PC-9 (cell line): ENCODE data around the gene ZNF282. TPM values are rescaled to one million over a fixed set of nuclear protein-coding genes. Genes with fewer than 3 reads are reported as not detected.
A peak's percentile ranks its signal among the peaks of the same experiment; 100 is the strongest.

Experiments used
- BruUV-seq: library from RNA; stranded (reverse); fragments of 400-500 nt; replicated peaks from 2 replicates; lab custom pipeline; 2021; lab: Mats Ljungman, UMichigan
- CTCF ChIA-PET: fragments of 300-600 bp; sonication (Branson Sonifier 250); formaldehyde crosslinking; loops from one replicate; lab custom pipeline; 2022; ENCODE audit warnings: antibody characterized with exemption; lab: Charles Lee
- POLR2A ChIA-PET: fragments of 300-600 bp; sonication (Branson Sonifier 250); formaldehyde crosslinking; loops from one replicate; lab custom pipeline; 2022; ENCODE audit warnings: antibody characterized with exemption; ENCODE audit not compliant: unreplicated experiment; lab: Charles Lee
- DNase-seq, 2 experiments: peaks; one replicate each; pipeline versions ENCODE4 v3.0.0 to v3.0.0-alpha.2; 2015 to 2022; ENCODE audit warnings: mixed read lengths in 1 of 2
- H2AFZ ChIP-seq: fragments of 200-600 bp; sonication (generic); 2 replicates; pipeline ENCODE4 v1.8.1; 2017; ENCODE audit warnings: antibody characterized with exemption
- H3F3A ChIP-seq: fragments of 200-600 bp; sonication (generic); 2 replicates; pipeline ENCODE4 v1.8.1; 2017; ENCODE audit warnings: antibody characterized with exemption, mild to moderate bottlenecking, low read depth; ENCODE audit not compliant: insufficient read depth
- H3K27ac ChIP-seq: fragments of 200-600 bp; sonication (generic); 2 replicates; pipeline ENCODE4 v1.6.1; 2016; ENCODE audit warnings: mixed run types
- H3K27me3 ChIP-seq: fragments of 200-600 bp; sonication (generic); 2 replicates; pipeline ENCODE4 v1.6.1; 2016; ENCODE audit warnings: low read depth, mixed run types; ENCODE audit not compliant: insufficient read depth
- H3K36me3 ChIP-seq: fragments of 200-600 bp; sonication (generic); 2 replicates; pipeline ENCODE4 v1.6.1; 2016; ENCODE audit warnings: low read depth, mixed run types
- H3K4me1 ChIP-seq: fragments of 200-600 bp; sonication (generic); replicated peaks from 2 replicates; pipeline ENCODE4 v1.6.1; 2016; ENCODE audit warnings: mixed run types; ENCODE audit not compliant: insufficient read depth
- H3K4me2 ChIP-seq: fragments of 200-600 bp; sonication (generic); 2 replicates; pipeline ENCODE4 v1.6.1; 2017; ENCODE audit warnings: mixed run types
- H3K4me3 ChIP-seq: fragments of 200-600 bp; sonication (generic); 2 replicates; pipeline ENCODE4 v1.6.1; 2016; ENCODE audit warnings: mixed run types
- H3K79me2 ChIP-seq: fragments of 200-600 bp; sonication (generic); 2 replicates; pipeline ENCODE4 v1.6.1; 2017; ENCODE audit warnings: low read depth, mixed run types
- H3K9me2 ChIP-seq: fragments of 200-600 bp; sonication (generic); 2 replicates; pipeline ENCODE4 v1.8.1; 2017; ENCODE audit warnings: mild to moderate bottlenecking; ENCODE audit not compliant: insufficient read depth
- H3K9me3 ChIP-seq: fragments of 200-600 bp; sonication (generic); 2 replicates; pipeline ENCODE4 v1.8.1; 2016; ENCODE audit warnings: low read depth; ENCODE audit not compliant: insufficient read depth
- H4K20me1 ChIP-seq: fragments of 200-600 bp; sonication (generic); 2 replicates; pipeline ENCODE4 v1.8.1; 2017; ENCODE audit not compliant: insufficient read depth
- CTCF ChIP-seq: fragments of 200-600 bp; sonication (generic); conservative IDR thresholded peaks from 2 replicates; pipeline ENCODE4 v1.6.1; 2017; ENCODE audit warnings: mixed run types, antibody characterized with exemption, mild to moderate bottlenecking, moderate library complexity
- EZH2 ChIP-seq: fragments of 200-600 bp; sonication (generic); IDR thresholded peaks from 2 replicates; pipeline ENCODE4 v1.8.0; 2017; ENCODE audit warnings: antibody characterized with exemption, low read depth
- intact Hi-C: fragments of 100-400 bp; cut with micrococcal nuclease; formaldehyde crosslinking; loops from one replicate; pipeline ENCODE4 v1.10.0; 2022; ENCODE audit not compliant: unreplicated experiment
- total RNA-seq: library from RNA; stranded (reverse); gene quantifications from 2 replicates; pipeline ENCODE4 v1.2.3, GENCODE V29; 2021

ZNF282 gene
- total RNA-seq, 1 experiment from 2014 or later, result 35.9 TPM

GRCh38 chr7:149226840-149227494, 31.6 kb downstream of the ZNF282 start:
- intact Hi-C loops, result no loop called here
- H2AFZ ChIP-seq, result no peak overlapping the region
- ChIA-PET POLR2A (no interaction called here), CTCF (no interaction called here)
- H3K27ac ChIP-seq, result no peak overlapping the region
- no peaks in the 10 kb centered on the region for H4K20me1 ChIP-seq
- no peaks in the 10 kb centered on the region for H3K9me2 ChIP-seq
- H3F3A ChIP-seq, result peaks cover 32% of the 10 kb centered on the region
- no peaks in the 10 kb centered on the region for H3K36me3 ChIP-seq
- no peak for DNase-seq
- H3K9me3 ChIP-seq, result no peaks in the 10 kb centered on the region
- H3K4me2 ChIP-seq, result no peak overlapping the region
- BruUV-seq, result no TSS peak
- H3K79me2 ChIP-seq, result no peaks in the 10 kb centered on the region
- H3K27me3 ChIP-seq, result no peaks in the 10 kb centered on the region
- peaks cover 13% of the 10 kb centered on the region for H3K4me1 ChIP-seq
- no peak for TF ChIP-seq CTCF
- no peak for TF ChIP-seq EZH2
- H3K4me3 ChIP-seq, result no peak overlapping the region

GRCh38 chr7:149228831-149229471, 33.6 kb downstream of the ZNF282 start:
- no peaks in the 10 kb centered on the region for H3K9me2 ChIP-seq
- no peaks in the 10 kb centered on the region for H3K36me3 ChIP-seq
- CTCF ChIA-PET, result interaction anchor here (0.7 kb wide), 1 partner anchor 39 kb away, joined by 3 read pairs; no protein-coding TSS in a partner anchor
- POLR2A ChIA-PET, result interaction anchor here (0.5 to 0.6 kb wide), 2 partner anchors 12 to 36 kb away, joined by 4 to 6 read pairs; no protein-coding TSS in a partner anchor
- no peak overlapping the region for H3K4me3 ChIP-seq
- H3K79me2 ChIP-seq, result no peaks in the 10 kb centered on the region
- H3F3A ChIP-seq, result peaks cover 49% of the 10 kb centered on the region
- BruUV-seq, result TSS peak; percentile 9
- no peak overlapping the region for H2AFZ ChIP-seq
- no peaks in the 10 kb centered on the region for H3K9me3 ChIP-seq
- H3K4me1 ChIP-seq, result peaks cover 32% of the 10 kb centered on the region
- intact Hi-C loops, result no loop called here
- H4K20me1 ChIP-seq, result no peaks in the 10 kb centered on the region
- TF ChIP-seq CTCF, result no peak
- H3K4me2 ChIP-seq, result no peak overlapping the region
- H3K27me3 ChIP-seq, result no peaks in the 10 kb centered on the region
- no peak overlapping the region for H3K27ac ChIP-seq
- no peak for DNase-seq

DNA sequence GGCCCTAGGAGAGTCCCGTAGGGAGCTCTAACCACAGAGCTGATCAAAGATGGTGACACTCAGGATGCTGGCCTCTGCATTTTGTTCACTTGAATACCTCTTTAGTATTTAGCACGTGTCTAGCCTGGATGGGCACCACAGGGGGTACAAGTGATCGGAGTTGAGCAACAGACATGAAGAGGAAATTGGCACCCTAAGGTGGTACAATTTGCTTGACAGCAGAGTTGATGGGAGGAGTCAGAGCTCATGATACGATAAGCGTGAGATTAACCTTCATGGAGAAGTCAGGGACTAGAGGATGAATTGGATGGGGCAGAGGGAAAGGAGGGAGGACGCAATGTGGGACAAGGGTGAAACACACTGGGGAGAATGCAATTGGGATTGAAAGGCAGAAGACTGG, 34.2 kb downstream of the ZNF282 start:
- Histone ChIP-seq H3K4me2 (no peak overlapping the region), H3K27ac (no peak overlapping the region), H3K27me3 (no peaks in the 10 kb centered on the region), H3K36me3 (no peaks in the 10 kb centered on the region), H3K9me3 (no peaks in the 10 kb centered on the region), H3K79me2 (no peaks in the 10 kb centered on the region), H2AFZ (no peak overlapping the region), H3K4me3 (no peak overlapping the region), H3K9me2 (no peaks in the 10 kb centered on the region), H3K4me1 (peaks cover 38% of the 10 kb centered on the region), H4K20me1 (no peaks in the 10 kb centered on the region), H3F3A (peaks cover 55% of the 10 kb centered on the region)
- no peak for DNase-seq
- ChIA-PET POLR2A (interaction anchor here (0.5 to 0.6 kb wide), 2 partner anchors 13 to 36 kb away, joined by 4 to 6 read pairs; no protein-coding TSS in a partner anchor), CTCF (interaction anchor here (0.7 kb wide), 1 partner anchor 38 kb away, joined by 3 read pairs; no protein-coding TSS in a partner anchor)
- TF ChIP-seq EZH2, result no peak
- intact Hi-C loops, result no loop called here
- no TSS peak for BruUV-seq
